ELF-1 (cell line): ENCODE measurements around the gene MRPS18A.
"Not testable (repeated sequence)": the region's sequence is repeated elsewhere in the genome, so short reads cannot be mapped to it uniquely, and the experiment has no call there.

Experiments
- DNase-seq: peaks from one replicate; pipeline ENCODE4 v3.0.0-alpha.2; 2016; ENCODE audit warnings: low read depth, low spot score

MRPS18A gene

DNA sequence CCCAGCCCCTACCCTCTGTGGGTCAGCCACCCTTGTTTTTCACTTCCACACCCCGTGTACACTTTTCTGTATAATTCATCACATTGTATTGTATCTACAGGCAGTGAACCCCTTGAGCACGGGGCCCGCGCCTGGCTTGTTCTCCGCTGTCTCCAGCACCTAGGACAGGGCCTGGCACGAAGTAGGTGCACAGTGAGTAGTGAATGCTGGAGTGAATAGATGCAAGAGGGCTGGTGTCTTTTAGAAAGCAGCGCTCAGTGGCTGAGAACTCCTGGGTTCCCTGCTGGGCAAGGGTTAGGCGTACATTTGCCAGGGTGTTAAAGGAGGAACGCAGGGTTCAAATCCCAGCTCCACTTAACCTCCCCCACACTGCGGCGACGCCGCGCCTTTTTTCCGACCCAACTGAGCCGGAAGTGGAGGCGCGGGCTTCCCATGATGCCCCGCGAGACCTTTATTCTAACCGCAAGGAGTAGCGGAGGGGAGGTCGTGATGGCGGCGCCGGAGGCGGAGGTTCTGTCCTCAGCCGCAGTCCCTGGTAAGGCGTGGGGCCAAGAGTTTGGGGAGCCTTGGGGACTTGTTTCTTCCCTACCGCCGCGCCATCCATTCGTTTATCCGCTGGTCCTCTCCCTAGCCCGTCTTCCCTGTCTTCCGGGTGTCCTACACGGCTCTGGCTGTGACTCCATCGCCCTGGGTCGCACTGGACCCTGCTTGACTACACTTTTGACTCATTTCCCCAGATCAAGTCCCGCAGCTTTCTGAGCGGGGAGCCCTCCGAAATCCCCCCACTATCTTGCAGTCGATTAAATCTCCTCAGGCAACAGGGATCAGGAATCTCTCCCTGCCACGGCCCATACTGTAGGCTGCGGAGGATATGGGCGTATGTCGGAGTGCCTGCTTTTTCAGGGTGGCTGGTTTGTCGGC lies 51.9 kb downstream of the MRPS18A start, which contains the start of gene MAD2L1BP:
Gene MAD2L1BP, plus strand, starts transcription at position 454 of the 921 bp plus-strand sequence. Its CDS starts 36 bp downstream, at position 490.
- peak; percentile 88 for DNase-seq

DNA sequence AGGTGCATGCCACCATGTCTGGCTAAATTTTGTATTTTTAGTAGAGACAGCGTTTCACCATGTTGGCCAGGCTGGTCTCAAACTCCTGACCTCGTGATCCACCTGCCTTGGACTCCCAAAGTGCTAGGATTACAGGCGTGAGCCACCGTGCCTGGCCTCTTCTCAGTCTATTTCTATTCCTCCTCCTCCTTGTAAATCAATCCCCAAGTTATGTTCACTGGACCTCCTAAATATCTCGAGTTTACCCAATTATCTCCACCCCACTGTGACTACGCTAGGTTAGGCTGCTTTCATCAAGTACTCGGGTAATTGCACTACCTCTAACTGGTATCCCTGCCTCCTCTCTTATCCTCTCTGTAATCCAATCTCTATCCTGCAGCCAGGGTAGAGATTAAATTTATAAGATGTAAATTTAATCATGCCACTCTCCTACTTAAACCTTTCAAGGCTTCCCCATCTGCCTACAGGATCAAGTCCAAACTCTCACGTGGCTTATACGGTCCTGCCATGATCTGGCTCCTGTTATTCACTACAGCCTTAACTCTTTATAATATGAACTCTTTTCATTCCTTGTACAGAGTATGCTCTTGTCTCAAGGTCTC lies 52.8 kb downstream of the MRPS18A start:
- no peak for DNase-seq

DNA sequence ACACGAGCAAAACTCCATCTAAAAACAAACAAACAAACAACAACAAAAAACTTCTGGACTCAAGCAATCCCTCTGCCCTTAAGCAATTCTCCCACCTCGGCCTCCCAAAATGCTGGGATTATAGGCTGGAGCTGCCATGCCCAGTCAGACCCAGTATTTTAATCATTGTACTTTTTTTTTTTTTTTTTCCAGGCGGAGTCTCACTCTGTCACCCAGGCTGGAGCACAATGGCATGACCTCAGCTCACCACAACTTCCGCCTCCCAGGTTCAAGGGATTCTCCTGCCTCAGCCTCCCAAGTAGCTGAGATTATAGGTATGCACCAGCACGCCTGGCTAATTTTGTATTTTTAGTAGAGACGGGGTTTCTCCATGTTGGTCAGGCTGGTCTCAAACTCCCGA lies 54.6 kb downstream of the MRPS18A start:
- not testable (repeated sequence) for DNase-seq

DNA sequence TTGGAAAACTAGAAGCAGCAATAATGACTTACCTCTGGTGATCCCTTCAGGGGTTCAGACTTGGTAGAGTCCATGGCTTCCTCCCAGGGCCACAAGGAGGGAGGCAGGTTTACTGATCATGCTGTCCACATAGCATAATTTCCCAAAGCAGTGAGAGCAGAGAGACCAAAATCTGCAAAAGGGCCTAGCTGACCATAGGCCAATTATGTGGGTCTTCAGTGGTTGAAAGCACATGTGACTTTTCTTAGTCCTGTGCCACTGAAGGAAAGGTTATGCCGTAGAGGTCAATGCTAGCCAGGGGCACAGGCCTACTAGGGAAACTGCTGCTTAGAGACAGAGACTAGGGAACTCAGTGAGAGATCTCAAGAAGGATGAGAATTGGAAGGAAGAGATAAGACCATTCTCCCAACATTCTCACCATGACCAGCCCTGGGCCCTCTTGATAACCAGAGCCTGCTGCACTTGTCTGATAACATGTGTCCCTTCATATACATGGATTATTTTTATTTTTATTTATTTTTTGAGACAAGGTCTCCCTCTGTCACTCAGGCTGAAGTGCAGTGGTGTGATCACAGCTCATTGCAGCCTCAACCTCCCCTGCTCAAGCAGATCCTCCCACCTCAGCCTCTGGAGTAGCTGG lies 56.5 kb downstream of the MRPS18A start:
- no peak for DNase-seq

DNA sequence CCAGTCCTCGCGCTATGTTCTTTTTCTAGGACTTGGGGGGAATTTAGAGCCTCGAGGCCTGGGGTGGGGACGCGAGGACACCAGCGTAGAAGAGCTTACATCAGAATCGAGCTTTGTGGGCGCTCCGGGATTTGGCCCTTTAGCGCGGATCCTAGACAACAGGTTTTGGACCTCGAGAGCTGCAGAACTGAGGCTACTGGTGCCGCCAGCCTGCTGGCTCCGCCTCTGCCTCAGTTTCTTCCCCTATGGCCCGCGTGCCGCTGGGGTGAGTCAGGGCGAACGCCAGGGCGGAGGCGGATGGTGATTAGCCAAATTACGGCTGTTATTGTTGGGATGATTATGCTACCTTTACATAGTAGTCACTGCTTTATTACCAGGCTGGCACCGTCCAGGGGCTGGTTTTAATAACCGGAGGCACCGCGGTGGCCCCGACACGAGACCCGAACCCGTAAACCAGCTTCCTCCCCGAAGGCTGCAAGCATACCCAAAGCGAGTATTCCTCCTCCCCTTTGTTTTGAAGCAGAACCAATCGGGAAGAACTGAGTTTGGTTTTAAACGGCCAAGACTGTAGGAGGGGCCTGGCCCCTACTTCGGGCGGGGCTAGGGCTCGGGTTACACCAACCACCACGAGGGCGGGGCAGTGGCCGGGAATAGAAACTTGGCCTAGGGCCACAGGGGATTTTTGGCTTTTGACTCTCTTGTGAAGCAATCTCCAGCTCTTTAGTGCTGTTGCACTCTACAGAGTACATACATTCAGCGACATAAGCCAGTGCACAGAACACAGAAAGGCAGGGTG lies 57.9 kb downstream of the MRPS18A start:
- peak; percentile 99 for DNase-seq

DNA sequence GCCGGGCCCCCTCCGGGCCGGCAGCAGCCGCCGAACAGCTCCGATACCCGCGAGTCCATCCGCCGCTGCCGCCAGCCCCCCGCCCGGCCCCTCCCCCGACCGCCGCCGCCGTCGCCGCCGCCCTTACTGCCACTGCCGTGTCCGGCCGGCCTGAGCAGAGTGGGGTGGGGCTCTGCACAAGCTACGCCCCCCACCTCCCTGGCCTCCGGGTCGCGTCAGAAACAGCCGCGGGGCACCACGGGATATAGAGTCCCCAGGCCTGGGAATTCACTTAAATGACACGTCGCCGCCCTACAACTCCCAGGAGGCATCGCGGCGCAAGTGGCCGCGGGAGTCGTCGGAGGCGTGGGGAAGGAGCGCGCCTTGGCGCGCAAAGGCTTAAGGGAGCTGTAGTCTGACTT lies 58.5 kb downstream of the MRPS18A start, which contains the start of gene GTPBP2:
Gene GTPBP2, minus strand, starts transcription at position 161 of the 401 bp plus-strand sequence. Its CDS starts 102 bp downstream, at position 59.
- peak; percentile 100 for DNase-seq

DNA sequence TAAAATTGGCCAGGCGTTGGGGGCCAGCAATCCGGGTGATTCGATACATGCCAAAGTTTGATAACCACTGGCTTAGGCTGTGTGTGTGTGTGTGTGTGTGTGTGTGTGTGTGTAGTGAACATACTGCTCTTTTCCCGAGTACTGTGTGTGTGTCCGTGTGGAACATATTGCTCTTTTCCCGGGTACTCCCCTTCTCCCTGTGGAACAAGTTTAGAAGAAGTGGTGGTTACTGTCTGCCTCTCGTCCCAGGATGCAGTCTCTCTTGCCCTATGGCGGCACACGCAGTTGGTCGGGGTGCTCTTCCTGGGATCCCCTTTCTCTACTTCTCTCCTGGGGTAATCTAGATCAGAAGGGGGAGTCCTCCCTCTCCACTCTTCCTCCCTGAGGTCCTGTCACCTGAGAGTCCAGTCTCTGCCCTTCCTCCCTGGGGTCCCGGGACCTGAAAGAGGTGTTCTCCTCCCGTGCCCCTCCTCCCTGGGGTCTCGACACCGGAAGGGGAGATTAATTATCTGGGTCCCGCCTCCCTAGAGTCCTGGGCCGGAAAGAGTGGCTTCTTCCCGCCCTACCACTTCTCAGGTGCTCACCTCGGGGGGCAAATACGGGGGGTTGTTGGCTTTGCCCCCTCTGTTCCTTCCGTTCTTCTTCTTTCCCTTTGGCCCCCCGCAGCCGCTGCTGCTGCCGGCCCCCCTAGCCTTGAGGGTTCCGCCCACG lies 59.0 kb downstream of the MRPS18A start:
- DNase-seq = peak; percentile 69

DNA sequence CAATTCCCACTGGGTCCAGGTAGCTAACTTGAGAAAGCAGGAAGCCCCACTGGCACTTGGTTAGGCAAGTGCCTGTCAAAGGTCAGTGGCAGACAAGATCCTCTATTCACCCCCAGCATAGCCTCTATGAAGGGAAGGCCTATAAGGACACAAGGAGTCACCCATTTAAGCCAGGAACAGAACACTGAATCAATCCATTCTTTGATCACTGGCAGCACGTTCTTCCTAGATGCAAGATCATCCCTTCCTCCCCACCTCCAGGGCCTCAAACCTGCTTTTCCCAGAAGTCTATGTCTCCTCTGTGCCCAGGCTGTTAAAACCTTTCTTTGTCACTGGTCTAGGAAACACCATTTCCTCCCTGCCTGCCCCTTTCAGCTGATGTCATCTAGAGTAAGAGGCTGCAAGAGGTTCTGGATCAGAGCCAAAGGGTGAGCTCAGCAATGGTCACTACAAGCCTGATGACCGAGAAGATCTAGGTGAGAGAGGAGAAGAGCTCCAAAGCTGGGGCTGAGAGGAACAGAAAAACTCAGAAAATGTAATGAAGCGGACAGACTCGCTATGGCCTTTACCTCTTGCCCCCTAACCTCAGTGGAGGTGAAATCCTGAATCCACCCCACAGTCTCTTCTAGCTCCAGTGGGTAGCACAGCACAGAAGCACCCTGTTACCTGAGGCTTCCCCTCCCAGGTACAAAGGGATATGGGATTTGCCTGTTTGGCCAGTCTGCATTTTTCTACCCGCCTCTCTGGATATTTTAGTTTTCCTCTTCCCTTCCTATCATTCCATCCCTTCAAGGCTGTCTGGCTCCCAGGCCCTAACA lies 60.4 kb downstream of the MRPS18A start:
- no peak for DNase-seq

DNA sequence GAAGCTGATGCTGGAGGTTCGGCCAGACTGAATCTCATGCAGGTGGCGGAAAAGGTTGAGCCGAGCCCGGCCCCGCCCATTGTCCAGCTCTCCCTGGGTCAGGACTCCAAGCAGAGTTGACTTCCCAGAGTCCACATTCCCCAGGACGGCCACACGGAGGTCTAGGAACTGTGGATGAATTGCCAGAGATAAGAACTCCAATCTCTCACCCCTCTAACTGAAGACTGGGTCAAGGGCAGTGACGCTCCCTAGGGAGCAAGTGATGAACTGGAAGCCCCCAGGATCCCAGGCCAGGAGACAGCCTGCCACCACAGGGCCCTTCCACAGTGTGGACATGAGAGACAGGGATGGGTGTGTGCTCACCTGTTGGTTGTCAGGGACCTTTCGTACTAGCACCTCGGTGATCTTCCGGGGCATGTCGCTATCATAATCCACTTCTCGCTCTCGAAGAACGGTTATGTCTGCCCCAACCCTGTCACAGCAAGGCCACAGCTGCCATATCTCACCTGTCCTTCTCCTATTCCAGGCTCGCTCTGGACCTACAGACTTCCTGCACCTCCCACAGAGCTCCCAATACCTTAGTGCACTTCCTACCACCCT lies 62.1 kb downstream of the MRPS18A start:
- DNase-seq = no peak

DNA sequence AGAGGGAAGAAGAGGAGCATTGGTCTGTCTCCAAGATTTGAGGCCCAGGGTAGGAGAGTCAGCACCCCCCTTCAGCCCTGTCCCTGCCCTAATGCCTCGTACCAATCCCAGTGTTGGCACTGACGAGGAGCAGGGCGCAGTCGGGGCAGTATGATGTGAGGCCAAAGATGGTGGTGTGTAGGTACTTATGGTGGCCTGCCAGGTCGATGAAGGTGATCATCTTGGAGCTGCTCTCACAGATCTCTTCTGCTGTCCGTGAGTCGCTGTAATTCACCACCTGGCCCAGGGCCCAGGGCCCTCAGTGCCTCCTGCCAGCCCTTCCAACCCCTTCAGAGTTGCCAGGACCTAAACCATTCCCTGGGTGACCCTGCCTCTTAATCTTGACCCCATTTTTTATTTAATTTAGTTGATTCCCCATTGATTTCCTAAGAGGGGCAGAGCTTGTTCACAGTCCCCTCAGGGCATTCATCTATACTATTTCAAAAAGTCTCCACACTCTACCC lies 62.8 kb downstream of the MRPS18A start:
- no peak for DNase-seq

DNA sequence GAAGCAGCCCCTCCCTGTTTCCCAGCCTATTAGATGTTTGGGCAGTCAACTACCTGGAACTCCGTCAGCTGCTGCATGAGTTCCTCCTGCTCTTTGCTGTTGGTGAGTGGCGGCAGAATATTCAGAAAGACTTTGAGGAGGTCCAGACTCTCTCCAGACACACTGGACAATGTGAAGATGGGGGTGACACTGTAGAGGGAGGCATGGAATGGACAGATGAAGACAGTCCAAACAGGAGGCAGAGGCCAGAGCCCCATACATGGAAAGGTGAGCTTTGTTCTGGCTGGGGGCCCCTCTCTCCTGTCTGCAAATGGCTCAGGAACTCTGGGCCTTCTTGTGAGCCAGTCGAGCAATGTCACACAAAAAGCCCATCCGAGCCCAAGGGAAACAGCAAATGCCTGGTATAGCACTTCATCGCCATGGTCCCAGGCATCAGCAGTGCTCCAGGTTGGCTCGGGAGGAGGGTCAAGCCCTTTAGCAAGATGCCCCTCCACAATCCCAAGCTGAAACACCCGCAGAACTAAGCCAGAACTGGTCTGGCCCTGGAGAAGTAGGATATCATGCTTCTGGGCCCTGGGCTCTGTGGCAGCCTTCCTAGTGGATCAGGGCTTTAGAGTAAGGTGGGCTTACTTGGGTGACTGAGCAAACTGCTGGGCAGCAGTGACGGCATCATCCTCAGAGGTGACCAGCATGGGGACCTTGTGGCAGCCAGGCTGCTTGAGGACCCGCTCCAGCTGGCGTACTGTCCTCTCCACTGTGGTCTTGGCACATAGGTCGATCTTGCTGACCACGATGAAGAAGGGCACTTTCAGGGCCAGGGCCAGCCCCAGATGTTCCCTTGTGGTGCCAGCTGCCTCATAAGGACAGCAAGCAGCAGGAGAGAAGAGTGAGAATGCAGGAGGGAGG lies 63.5 kb downstream of the MRPS18A start:
- no peak for DNase-seq

DNA sequence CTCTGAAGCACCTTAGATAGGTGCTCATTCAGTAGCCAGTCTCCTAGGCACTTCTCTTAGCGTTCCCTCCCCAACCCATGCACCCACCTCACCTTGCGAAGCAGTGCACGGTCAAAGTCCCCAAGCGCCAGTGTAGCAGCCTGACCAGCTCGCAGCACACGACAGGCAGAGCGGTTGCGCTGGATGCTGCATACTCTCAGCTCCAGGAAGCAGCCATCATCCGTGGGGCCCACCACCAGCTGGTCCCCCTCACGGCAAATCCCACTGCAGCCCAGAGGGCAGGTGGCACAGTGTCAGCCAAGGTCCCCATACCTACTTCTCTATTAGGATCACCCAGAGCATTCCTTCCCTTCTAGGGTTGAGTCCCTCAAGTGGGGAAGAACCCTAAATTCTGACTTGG lies 65.0 kb downstream of the MRPS18A start:
- DNase-seq = no peak

DNA sequence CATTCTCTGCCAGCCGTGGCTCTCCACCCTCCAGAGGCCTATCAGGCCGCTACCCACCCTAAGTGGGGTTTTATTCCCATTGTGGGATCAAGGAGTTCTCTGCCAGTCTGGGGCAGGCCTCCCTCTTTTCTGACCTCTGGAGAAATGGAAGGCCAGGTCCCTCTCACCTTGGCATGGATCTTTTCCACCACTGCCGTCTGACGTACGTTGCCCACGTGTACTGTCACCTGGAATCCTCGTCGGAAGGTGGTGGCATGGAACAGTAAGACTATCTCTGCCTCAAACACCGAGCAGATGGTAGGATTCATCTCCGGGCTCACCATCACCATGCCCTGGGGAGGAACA lies 65.8 kb downstream of the MRPS18A start:
- no peak for DNase-seq
